GM10847 (cell line): ENCODE measurements around the gene GSK3B.

ENCODE experiments used
- POLR2A ChIP-seq: IDR thresholded peaks from 2 replicates; pipeline ENCODE4 v1.6.1; 2011; ENCODE audit not compliant: insufficient read length; ENCODE audit errors: extremely low read depth

Gene GSK3B

GRCh38 chr3:119790369-119790768, 303.9 kb downstream of the GSK3B start:
- no peak for TF ChIP-seq POLR2A

- TF ChIP-seq POLR2A: no peak
Measured at GRCh38 chr3:119786409-119786808, 307.8 kb downstream of the GSK3B start.

GRCh38 chr3:119783883-119784282, 310.4 kb downstream of the GSK3B start:
- no peak for TF ChIP-seq POLR2A

GRCh38 chr3:119783255-119783654, 311.0 kb downstream of the GSK3B start:
- no peak for TF ChIP-seq POLR2A

- no peak for TF ChIP-seq POLR2A
Measured at GRCh38 chr3:119782460-119782859, 311.8 kb downstream of the GSK3B start.

- TF ChIP-seq POLR2A: no peak
Measured at GRCh38 chr3:119781330-119782198, 312.7 kb downstream of the GSK3B start, which contains the start of gene NR1I2. Gene NR1I2 (plus strand): TSS chr3:119782101.

- no peak for TF ChIP-seq POLR2A
Measured at GRCh38 chr3:119779731-119780383, 314.4 kb downstream of the GSK3B start.

- TF ChIP-seq POLR2A: no peak
Measured at GRCh38 chr3:119778811-119779210, 315.4 kb downstream of the GSK3B start.

- TF ChIP-seq POLR2A: no peak
Measured at GRCh38 chr3:119778176-119778575, 316.1 kb downstream of the GSK3B start.

GRCh38 chr3:119776304-119776703, 317.9 kb downstream of the GSK3B start:
- no peak for TF ChIP-seq POLR2A

- no peak for TF ChIP-seq POLR2A
Measured at GRCh38 chr3:119774444-119774843, 319.8 kb downstream of the GSK3B start.
